Glomerular visceral epithelial cell (primary cell): ENCODE data around the gene CABP2.
"Not testable (repeated sequence)": the region's sequence is repeated elsewhere in the genome, so short reads cannot be mapped to it uniquely, and the experiment has no call there.

Experiments
- DNase-seq: peaks from one replicate; pipeline ENCODE4 v3.0.0-alpha.2; 2016; ENCODE audit errors: extremely low spot score

CABP2 gene

DNA sequence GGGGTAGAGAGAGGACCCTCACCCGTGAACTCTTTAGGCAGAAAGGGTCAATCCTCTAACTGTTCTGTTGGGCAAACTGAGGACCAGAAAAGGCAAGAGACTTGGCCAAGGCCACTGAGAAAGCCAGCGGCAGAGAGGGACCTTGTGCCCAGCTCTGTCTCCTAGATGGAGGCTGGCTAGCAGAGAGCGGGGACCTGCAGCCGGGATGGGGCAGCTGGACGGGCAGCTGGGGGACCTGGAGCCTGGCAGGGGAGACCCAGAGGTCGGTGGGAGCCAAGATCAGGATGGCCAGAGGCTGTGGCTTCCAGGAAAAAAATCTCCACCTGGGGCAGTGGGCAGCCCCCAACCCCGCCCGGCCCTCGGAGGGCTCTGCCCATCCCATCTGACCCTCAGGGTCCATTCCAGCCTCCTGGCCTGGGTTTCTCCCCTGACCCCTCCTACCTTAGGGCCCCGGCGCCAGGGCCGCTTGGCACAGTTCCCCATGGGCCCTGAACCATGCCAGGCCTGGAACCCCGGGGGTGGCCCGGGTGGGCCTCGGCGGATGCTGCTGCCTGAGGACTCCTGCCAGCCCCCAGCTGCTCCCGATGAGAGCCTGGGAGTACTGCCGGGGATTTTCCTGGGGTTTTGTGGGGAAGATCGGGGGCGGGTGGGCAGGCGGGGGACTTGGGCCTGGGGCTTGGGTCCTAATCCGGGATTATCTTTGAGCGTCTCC, at the start of gene CABP2:
TSS of gene CABP2 (minus strand) at position 603 of the 712 bp plus-strand sequence. CDS start at position 483, 120 bp downstream.
- DNase-seq: no peak

DNA sequence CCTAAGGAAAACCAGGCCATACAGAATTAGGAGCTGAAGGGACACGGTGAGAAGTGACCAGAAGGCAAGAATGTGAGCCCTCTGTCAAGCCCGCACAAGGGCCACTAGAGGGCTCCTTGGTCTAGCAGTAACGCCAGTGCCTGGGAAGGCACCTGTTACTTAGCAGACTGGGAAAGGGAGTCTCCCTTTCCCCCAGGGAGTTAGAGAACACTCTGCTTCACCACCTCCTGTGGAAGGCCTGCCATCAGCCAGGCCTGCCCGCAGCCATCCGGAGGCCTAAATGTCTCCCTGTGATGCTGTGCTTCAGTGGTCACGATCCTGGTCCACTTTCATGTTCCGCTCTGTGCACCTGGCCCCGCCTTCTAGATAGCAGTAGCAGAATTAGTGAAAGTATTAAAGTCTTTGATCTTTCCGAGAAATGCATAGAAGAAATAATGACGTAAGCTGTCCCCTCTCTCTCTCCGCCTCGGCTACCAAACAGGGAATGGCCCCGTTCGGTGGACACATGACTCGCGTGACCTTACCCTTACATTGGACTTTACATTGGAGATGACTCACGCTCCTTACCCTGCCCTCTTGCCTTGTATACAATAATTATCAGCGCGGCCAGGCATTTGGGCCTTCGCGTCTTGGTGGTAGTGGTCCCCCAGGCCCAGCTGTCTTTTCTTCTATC, 49.6 kb upstream of the CABP2 start:
- DNase-seq: peak; percentile 66

DNA sequence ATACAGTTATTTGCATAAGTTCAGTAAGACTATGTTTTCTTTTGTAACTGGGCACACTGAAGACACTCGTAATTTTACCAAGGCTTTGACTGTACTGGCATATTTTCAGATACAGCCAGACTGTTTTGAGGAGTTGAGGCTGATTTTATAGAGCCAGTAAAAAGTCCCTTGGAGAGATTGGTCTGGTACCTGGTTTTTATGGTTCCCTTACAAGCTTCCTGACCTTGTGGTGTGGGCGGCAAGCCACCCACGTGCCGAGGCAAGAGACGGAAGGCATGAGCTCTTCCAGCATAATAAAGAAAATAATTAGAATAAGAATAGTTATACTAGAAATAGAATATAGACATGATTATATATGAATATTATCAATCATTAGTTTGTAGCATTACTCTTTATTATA, 49.1 kb upstream of the CABP2 start:
- DNase-seq: no peak

DNA sequence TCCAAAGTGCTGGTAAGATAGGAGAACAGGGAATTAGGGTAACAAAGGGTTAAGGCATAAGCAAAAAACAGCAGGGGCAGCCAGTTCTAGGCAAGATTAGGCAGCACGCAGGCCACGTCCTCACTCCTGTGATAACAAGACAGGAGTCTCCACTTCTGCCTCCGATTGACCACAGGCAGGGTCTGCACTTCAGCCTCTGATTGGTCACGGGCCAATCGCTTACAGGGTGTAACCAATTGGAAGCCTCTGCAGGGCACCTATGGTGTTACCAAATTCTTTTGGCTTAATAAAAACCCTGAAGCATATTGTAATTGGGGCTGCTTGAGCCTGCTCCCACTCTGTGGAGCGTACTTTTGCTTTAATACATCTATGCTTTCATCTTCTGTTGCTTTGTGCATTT, 48.2 kb upstream of the CABP2 start:
- DNase-seq: no peak

DNA sequence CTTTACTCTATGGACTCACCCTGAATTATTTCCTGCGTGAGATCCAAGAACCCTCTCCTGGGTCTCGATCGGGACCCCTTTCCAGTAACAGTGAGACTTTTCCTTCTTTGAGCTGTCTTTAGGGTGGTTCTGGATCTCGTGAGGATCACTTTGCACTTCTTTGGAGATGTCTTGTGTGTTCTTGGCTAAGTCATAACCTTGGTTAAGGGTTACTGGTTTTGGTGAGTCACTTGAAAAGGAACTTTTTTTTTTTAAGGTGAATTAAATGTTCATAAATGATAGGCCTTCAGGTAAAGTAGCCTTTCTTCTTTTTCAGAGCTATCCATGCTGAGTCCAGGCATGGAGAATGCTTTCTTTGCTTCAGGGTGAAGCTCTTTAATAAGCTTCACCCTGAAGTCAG, 41.0 kb upstream of the CABP2 start:
- DNase-seq: peak; percentile 50

DNA sequence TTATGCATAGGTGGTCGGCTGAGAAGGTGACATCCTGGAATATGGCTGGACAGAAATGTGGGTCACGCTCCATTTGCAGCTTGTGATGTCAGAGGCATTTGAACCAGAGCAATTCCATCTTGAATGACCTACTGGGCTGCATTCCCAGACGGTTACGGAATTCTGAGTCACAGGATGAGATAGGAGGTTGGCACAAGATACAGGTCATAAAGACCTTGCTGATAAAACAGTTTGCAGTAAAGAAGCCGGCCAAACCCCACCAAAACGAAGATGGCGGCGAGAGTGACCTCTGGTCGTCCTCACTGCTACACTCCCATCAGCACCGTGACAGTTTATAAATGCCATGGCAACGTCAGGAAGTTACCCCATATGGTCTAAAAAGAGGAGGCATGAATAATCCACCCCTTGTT, 40.5 kb upstream of the CABP2 start:
- peak; percentile 96 for DNase-seq

DNA sequence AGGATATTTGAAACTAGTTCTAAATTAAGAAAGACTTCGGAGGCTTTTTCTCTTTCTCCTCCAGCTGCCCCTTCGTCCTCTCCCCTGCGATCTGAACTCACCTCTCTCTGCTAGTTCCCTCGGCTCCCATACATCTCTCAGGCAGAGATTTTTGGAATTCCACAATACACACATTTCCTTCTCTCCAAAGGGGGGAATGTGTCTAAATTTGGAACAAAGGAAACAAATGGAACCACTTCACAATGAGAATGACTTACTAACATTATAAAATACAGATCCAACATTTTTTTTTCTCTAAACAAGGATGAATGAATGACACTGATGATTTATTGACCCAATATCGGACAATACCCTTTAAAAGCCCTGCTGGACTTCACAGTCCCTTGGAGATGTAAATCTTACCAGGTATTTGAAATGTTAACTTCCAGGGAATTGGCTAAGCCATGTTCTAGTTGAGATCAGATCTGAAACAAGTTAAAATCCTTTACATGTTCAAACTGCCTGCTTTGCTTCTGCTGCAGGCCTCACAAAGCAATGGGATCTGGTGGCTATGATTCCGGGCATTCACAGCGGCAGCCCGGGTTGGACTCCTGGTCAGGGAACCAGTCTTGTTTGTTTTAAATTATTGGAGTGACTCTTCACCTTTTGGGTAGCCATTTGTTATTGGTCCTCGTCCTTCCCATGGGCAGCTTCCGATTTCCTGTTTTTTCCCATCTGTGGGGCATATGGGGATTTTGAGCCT, 39.9 kb upstream of the CABP2 start:
- DNase-seq: peak; percentile 43

DNA sequence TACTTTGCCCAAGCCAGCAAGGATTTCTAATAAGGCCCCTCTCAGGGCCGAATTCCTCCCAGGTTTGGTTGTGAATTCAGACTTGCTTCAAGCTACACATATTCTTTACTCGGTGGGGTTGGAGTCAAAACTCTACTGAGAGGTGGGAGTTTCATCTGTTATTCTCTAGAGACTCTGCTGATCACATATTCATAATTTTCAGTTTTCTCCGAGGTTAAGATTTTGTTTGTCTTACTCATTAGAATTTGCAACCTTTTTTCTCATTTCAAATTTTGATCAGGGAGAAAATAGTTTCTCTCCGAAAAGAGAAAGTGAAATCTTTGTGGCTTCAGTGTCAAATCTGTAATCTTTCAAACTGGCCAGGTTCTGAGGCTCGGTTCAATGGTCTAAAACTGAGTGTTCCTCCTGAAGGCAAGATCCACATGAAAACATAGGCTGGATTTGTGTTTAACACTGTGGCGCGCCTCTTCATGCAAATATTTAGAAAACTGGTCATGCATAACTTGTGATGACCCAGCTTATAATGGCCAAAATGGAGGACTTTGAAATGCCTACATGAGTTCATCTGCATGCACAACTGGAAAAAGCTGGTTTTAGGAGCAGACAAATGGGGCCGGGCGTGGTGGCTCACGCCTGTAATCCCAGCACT, 38.8 kb upstream of the CABP2 start:
- peak; percentile 75 for DNase-seq

DNA sequence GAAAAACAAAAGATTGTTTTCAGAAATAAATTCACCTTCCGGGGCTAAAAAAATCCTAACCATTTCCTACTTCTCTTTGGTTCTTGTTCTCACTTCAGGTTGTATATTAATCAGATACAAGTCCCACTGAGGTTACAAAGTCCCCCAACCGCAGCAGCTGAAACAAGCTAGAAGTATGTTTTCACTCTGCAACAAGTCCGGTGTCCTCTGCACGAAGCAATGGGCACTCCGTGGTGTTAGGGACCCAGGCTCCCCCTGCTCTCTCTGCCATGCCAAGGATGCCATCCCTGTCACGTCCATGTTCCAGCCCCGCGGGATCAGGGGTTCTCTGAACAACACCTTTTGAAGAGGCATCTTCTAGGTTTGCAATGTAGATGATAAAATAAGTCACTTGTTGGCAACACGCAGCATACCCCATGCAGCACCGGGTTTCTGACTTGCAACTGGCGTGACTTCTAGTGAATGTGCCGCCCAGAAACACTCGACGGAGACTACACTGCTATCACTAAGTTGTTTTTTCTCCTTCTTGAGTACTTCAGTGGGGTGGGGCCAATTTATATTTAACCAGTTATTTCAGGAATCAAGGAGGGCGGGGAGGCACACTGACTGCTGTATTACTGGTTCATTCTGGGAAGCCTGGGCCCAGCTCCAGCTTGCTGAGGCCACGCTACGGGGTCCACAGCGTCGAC, 35.0 kb upstream of the CABP2 start:
- peak; percentile 77 for DNase-seq

DNA sequence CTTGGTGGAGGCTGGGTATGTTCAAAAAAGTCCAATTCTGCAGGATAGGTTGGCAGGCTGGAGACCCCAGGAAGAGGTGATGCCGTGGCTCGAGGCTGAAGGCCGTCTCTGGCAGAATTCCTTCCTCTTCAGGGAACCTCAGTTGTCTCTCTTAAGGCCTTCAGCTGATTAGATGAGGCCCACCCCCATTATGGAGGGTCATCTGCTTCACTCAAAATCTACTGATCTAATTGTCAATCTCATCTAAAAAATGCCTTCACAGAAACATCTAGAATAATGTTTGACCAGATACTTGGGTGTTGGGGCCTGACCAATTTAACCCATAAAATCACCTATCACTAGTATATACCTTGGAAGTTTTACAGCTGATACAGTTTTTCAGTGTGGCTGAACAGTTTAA, 33.0 kb upstream of the CABP2 start:
- DNase-seq: no peak

DNA sequence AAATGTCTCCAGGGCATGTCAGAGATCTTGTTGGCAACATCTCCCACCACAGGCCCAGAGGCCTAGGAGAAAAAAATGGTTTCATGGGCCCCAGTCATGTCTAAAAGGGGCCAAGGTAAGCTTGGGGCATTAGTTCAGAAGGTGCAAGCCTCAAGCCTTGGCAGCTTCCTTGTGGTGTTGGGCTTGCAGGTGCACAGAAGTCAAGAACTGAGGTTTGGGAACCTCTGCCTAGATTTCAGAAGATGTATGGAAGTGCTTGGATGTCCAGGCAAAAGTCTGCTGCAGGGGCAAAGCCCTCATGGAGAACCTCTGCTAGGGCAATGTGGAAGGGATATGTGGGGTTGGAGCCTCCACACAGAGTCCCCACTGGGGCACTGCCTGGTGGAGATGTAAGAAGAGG, 28.5 kb upstream of the CABP2 start:
- not testable (repeated sequence) for DNase-seq

DNA sequence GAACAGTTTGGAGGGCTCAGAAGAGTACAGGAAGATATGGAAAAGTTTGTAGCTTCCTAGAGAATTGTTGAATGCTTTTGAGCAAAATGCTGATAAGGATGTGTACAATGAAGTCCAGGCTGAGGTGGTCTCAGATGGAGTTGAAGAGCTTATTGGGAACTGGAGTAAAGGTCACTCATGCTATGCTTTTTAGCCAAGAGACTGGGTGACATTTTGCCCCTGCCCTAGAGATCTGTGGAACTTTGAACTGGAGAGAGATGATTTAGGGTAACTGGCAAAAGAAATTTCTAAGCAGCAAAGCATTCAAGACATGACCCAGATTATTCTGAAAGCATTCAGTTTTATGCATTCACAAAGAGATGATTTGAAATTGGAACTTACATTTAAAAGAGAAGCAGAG, 27.9 kb upstream of the CABP2 start:
- DNase-seq: no peak

DNA sequence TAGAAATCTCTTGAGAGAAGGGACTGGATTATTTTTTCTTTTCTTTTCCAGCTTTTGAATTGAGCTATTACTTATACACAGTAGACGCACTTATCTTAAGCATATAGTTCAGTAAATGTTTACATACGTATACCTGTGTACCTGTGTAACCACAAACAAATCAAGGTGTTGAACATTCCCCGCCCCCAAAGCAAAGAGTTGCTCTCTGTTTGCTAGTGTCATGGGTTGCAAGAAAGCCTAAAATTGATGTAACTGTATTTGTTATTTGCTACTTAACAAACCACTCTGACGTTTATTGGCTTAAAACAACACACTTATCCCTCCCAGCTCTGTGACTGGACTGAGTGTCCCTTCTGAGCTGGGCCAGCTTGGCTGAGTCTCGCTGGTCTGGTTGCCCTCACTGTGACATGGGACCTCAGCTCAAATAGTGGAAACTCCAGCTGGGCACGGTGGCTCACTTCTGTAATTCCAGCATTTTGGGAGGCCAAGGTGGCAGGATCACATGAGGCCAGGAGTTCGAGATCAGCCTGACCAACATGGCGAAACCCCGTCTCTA, 25.4 kb upstream of the CABP2 start:
- no peak for DNase-seq

DNA sequence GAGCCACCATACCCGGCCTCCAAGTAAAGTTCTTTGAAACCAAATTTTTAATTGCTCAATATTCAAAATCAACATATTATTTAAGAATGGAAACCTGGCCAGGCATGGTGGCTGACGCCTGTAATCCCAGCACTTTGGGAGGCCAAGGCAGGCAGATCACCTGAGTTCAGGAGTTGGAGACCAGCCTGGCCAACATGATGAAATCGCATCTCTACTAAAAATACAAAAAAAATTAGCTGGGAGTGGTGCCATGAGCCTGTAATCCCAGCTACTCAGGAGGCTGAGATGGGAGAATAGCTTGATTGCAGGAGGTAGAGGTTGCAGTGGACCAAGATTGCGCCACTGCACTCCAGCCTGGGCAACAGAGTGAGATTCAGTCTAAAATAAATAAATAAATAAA, 24.9 kb upstream of the CABP2 start:
- not testable (repeated sequence) for DNase-seq

DNA sequence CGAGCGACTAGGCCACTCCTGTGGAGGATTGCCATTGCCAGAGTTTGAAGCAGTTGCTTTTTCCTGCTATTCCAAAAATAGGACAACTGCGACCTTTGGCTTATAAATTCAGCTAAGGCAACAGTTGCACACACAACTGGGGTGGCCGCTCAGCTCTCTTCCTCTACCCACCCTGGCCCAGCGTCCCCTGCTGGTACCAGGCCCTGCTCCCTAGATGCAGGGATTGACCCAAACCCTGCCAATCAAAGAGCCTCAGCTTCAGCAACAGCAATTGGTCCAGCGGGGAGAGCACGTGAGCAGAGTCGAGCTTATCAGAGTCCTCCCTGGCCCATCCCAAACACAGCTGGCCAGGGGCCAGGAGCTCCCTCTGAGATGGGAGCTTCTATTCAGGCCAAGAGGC, 22.0 kb upstream of the CABP2 start:
- DNase-seq: no peak

DNA sequence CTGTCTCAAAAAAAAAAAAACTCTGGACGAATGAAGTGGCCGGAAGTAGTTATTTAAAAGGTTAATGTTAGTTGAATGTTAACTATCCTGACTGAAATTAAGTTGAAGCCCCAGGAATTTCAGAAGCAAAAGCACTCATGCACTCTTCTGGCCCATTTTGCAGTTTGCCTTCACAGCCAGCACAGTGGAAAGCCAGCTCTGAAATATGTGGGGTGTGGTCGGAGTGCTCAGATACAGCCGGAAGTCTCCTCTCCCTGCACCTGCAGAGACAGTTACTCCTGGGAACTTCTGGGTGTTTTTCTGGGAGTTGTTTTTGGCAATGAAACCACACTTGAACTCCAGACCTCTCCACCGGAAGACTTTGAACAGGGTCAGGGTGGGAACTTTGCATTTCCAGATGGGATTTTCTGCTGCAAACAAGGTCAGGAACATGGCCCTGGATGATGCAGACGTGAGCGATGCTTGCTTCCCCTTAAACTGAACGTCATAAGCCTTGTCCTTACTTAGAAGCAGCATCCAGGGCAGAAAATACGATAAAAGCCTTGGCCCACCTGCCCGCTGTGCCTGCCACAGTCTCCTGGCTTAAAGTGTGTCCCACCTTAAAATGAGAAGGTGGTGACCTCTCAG, 21.5 kb upstream of the CABP2 start:
- peak; percentile 65 for DNase-seq

DNA sequence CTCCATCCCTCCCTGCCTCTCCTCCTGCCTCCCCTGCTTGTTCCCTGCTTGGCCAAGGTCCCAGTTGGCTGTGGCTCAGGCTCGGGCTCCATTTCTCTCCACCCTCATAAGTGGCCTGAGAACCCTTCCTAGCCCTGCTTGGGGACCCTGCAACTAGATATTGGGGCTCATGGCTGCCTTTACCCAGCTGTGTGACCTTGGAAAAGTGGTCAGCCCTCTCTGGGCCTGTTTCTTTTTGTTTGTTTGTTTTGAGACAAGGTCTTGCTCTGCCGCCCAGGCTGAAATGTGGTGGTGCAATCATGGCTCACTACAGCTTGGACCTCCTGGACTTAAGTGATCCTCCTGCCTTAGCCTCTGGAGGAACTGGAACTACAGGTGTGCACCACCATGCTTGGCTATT, 20.3 kb upstream of the CABP2 start:
- DNase-seq: no peak

DNA sequence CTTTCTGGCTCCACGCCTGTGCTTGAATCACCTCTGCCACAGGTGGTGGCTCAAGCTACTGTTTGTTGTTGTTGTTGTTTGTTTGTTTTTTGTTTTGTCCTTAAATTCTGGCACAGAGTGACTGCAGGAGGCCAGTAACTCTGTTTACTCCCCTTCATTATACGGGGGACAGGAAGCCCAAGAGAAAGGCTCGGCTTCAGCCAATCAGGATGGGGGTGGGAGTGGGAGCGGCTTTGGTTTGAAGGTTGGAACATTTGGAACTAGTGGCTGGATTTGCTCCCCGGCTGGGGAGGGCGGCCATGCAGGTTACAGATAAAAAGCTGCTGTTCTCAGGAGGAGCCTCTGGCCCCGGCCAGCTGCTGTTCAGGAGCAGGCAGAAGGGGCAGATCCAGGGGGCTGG, 19.7 kb upstream of the CABP2 start:
- DNase-seq: no peak

DNA sequence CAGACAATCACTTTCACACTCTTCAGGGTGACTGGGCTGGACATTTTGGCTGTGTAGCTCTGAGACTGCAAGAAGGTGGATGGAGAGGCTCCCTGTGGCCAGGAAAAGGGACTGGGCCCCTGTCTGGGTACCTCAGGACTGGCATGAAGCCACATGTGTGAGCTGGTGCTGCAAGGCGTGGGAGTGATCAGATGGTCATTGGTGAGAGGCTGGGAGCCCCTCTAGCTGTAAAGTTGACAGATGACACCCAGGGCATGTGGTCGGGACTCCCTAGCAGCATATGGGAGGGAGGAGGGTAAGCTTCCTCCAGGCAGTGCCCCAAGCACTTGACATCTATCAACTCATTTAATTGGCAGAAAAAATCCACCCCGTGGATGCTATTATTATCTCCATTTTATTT, 18.9 kb upstream of the CABP2 start:
- no peak for DNase-seq

DNA sequence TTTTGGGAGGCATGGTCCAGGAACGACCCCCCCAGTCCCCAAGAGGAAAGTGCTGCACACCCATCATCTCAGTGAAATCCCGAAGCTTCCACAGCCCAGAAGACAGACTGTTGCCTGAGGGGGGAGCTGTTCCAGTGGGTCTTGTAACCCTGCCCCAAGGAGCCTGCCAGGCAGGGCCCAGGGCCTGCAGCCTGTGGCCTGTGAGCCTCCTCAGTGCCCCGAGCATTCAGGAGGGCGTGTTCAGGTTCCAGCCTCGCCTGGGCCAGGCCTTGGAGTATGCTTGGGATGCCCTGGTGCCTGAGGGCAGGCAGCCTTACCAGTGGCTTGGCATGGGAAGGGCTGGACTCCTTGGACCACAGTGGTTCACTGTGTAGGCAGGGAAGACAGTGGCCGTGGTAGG, 18.0 kb upstream of the CABP2 start:
- no peak for DNase-seq

DNA sequence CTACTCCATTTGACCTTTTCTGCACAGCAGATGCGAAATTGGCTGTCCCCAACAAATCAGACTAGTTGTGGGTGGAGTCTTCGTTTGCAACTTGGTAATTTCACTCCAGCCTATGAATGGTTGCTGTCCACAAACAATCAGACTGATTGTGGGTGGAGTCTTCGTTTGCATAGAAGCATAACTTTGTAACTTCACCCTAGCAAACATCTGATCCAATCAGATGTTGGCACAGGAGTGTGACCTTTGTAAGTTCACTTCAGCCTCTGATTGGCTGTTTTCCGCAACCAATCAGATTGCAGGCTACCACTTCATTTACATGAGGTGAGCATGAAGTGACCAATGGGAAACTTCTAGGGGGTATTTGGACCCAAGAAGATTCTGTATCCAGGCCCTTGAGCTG, 16.3 kb upstream of the CABP2 start:
- no peak for DNase-seq
